WTC11 (cell line): ENCODE data around the gene PDE4B.
"Not testable (repeated sequence)": the region's sequence is repeated elsewhere in the genome, so short reads cannot be mapped to it uniquely, and the experiment has no call there.

Experiments
- CTCF ChIP-seq: fragments of 200-600 bp; IDR thresholded peaks from 2 replicates; pipeline ENCODE4 v1.8.0; 2022; ENCODE audit warnings: antibody characterized with exemption
- E2F1 ChIP-seq: sonication (generic); formaldehyde crosslinking; IDR thresholded peaks from 2 replicates; pipeline ENCODE4 v1.8.0; 2022; ENCODE audit warnings: mild to moderate bottlenecking, missing genetic modification reagents
- TF ChIP-seq, protein P1 (sequence below): sonication (generic); formaldehyde crosslinking; IDR thresholded peaks from 2 replicates; pipeline ENCODE4 v1.8.1; 2022; ENCODE audit warnings: low read depth, missing genetic modification reagents, borderline replicate concordance

DNA sequence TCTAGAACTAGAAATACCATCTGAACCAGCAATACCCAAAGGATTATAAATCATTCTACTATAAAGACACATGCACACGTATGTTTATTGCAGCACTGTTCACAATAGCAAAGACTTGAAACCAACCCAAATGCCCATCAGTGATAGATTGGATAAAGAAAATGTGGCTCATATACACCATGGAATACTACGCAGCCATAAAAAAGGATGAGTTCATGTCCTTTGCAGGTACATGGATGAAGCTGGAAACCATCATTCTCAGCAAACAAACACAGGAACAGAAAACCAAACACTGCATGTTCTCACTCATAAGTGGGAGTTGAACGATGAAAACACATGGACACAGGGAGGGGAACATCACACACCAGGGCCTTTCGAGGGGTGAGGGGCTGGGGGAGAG is 174.8 kb downstream of the PDE4B start:
- not testable (repeated sequence) for TF ChIP-seq E2F1 (CRISPR knock-in tag); CTCF
- TF ChIP-seq, protein P1, sequence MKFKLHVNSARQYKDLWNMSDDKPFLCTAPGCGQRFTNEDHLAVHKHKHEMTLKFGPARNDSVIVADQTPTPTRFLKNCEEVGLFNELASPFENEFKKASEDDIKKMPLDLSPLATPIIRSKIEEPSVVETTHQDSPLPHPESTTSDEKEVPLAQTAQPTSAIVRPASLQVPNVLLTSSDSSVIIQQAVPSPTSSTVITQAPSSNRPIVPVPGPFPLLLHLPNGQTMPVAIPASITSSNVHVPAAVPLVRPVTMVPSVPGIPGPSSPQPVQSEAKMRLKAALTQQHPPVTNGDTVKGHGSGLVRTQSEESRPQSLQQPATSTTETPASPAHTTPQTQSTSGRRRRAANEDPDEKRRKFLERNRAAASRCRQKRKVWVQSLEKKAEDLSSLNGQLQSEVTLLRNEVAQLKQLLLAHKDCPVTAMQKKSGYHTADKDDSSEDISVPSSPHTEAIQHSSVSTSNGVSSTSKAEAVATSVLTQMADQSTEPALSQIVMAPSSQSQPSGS: not testable (repeated sequence)
